K562 (cell line): ENCODE data around the gene ANKRD34A. TPM values are rescaled to one million over a fixed set of nuclear protein-coding genes. Genes with fewer than 3 reads are reported as not detected.
A peak's percentile ranks its signal among the peaks of the same experiment; 100 is the strongest.

ENCODE experiments used
- BHLHE40 ChIP-seq: IDR thresholded peaks from 2 replicates; pipeline ENCODE4 v1.6.1; 2011; ENCODE audit warnings: low read length, improper control_type of control experiment
- CEBPB ChIP-seq: fragments of 450-650 bp; IDR thresholded peaks from 2 replicates; pipeline ENCODE4 v1.6.1; 2016; ENCODE audit warnings: missing genetic modification characterization, missing compliant biosample characterization
- EHMT2 ChIP-seq: fragments of 450-650 bp; IDR thresholded peaks from 2 replicates; pipeline ENCODE4 v1.6.1; 2018; ENCODE audit warnings: antibody characterized with exemption
- ERF ChIP-seq: fragments of 450-650 bp; formaldehyde crosslinking; IDR thresholded peaks from 2 replicates; pipeline ENCODE4 v1.4.0; 2020; ENCODE audit warnings: mild to moderate bottlenecking, mixed read lengths
- ETV6 ChIP-seq, 3 experiments: fragments of 150-350 bp in 1 of 3; sonication (generic) in 1 of 3; formaldehyde crosslinking in 1 of 3; IDR thresholded peaks; 2 replicates each; pipeline versions ENCODE4 v1.6.1 to v1.8.0; 2014 to 2022; ENCODE audit warnings: borderline replicate concordance in 2 of 3, low read depth in 2 of 3, antibody characterized with exemption in 1 of 3, low read length in 1 of 3, mild to moderate bottlenecking in 1 of 3, missing genetic modification reagents in 1 of 3
- FIP1L1 ChIP-seq: fragments of 200-400 bp; formaldehyde crosslinking; IDR thresholded peaks from 2 replicates; pipeline ENCODE4 v1.6.1; 2018; ENCODE audit warnings: mild to moderate bottlenecking, low read depth, low read length; ENCODE audit not compliant: poor library complexity, severe bottlenecking
- GTF2F1 ChIP-seq: IDR thresholded peaks from 2 replicates; pipeline ENCODE4 v1.6.1; 2011; ENCODE audit warnings: low read depth, low read length, improper control_type of control experiment
- HCFC1 ChIP-seq: IDR thresholded peaks from 2 replicates; pipeline ENCODE4 v1.6.1; 2012; ENCODE audit warnings: low read depth, low read length, improper control_type of control experiment
- LEF1 ChIP-seq: fragments of 450-650 bp; IDR thresholded peaks from 2 replicates; pipeline ENCODE4 v1.6.1; 2016; ENCODE audit warnings: mild to moderate bottlenecking
- MTF1 ChIP-seq: fragments of 250-450 bp; sonication (Bioruptor Pico); IDR thresholded peaks from 2 replicates; pipeline ENCODE4 v1.9.0; 2021; ENCODE audit warnings: moderate library complexity, mild to moderate bottlenecking, inconsistent platforms, borderline replicate concordance
- POLR2H ChIP-seq: IDR thresholded peaks from 2 replicates; pipeline ENCODE4 v1.6.1; 2016; ENCODE audit warnings: missing genetic modification characterization, low read depth, mild to moderate bottlenecking, control low read depth, missing compliant biosample characterization, moderate library complexity
- RBM34 ChIP-seq: fragments of 200-400 bp; formaldehyde crosslinking; IDR thresholded peaks from 2 replicates; pipeline ENCODE4 v1.6.1; 2018; ENCODE audit warnings: low read length, borderline replicate concordance; ENCODE audit not compliant: insufficient read depth
- SAFB ChIP-seq: fragments of 200-400 bp; formaldehyde crosslinking; IDR thresholded peaks from 2 replicates; pipeline ENCODE4 v1.6.1; 2017; ENCODE audit warnings: low read depth, low read length, borderline replicate concordance
- SREBF1 ChIP-seq: fragments of 150-350 bp; IDR thresholded peaks from 2 replicates; pipeline ENCODE4 v1.6.1; 2014; ENCODE audit warnings: antibody characterized with exemption, low read depth, low read length, borderline replicate concordance
- ZNF146 ChIP-seq: IDR thresholded peaks from one replicate; pipeline ENCODE4 v1.6.1; 2018; ENCODE audit warnings: missing compliant biosample characterization; ENCODE audit not compliant: unreplicated experiment
- ZNF717 ChIP-seq: fragments of 250-450 bp; sonication (Bioruptor Pico); IDR thresholded peaks from 2 replicates; pipeline ENCODE4 v1.5.0; 2021
- ZSCAN29 ChIP-seq: fragments of 450-650 bp; IDR thresholded peaks from 2 replicates; pipeline ENCODE4 v1.6.1; 2017
- polyA plus RNA-seq, 8 experiments: library from polyadenylated mRNA; depleted of rRNA in 4 of 8; stranded (reverse) in 5 of 8; unstranded in 3 of 8; fragments of >200 nt; fragmentation: Nextera tagmentation in 2 of 8; fragmentation: Illumina TruSeq in 1 of 8; extraction: Ambion mirVana in 2 of 8; extraction: Trizol in 1 of 8; gene quantifications; 2 replicates each; pipeline versions ENCODE4 v1.2.1 to v1.2.3, GENCODE V29; 2011 to 2014; ENCODE audit warnings: inconsistent platforms in 1 of 8, missing spikeins in 1 of 8
- total RNA-seq, 7 experiments: library from RNA; depleted of rRNA in 6 of 7; stranded (reverse); fragments of >200 nt in 6 of 7; fragmentation: Illumina TruSeq in 2 of 7; extraction: Trizol in 2 of 7; gene quantifications; 2 replicates each; pipeline versions ENCODE4 v1.2.1 to v1.2.3, GENCODE V29; 2011 to 2021; ENCODE audit warnings: low replicate concordance in 1 of 7
- TF ChIP-seq, protein P1 (sequence below), 2 experiments: IDR thresholded peaks in 1 of 2; conservative IDR thresholded peaks in 1 of 2; 2 replicates each; pipeline ENCODE4 v1.6.1; 2016; ENCODE audit warnings: low read depth in 2 of 2, mild to moderate bottlenecking in 1 of 2, missing compliant biosample characterization in 1 of 2, missing genetic modification characterization in 1 of 2, moderate library complexity in 1 of 2
- TF ChIP-seq, protein P2 (sequence below): fragments of 450-650 bp; conservative IDR thresholded peaks from 2 replicates; pipeline ENCODE4 v1.6.1; 2016; ENCODE audit warnings: missing genetic modification characterization, low read depth, mild to moderate bottlenecking, control low read depth, missing compliant biosample characterization
- TF ChIP-seq, protein P3 (sequence below): fragments of 450-650 bp; conservative IDR thresholded peaks from 2 replicates; pipeline ENCODE4 v1.6.1; 2016; ENCODE audit warnings: missing genetic modification characterization, low read depth, mild to moderate bottlenecking, missing compliant biosample characterization, moderate library complexity

ANKRD34A gene
- total and polyA plus RNA-seq, 9 of the 15 experiments (the other 6 are each of a cell fraction or from before 2014, with no cell fraction given) = 0.06 to 1.6 (median 0.43) TPM

DNA sequence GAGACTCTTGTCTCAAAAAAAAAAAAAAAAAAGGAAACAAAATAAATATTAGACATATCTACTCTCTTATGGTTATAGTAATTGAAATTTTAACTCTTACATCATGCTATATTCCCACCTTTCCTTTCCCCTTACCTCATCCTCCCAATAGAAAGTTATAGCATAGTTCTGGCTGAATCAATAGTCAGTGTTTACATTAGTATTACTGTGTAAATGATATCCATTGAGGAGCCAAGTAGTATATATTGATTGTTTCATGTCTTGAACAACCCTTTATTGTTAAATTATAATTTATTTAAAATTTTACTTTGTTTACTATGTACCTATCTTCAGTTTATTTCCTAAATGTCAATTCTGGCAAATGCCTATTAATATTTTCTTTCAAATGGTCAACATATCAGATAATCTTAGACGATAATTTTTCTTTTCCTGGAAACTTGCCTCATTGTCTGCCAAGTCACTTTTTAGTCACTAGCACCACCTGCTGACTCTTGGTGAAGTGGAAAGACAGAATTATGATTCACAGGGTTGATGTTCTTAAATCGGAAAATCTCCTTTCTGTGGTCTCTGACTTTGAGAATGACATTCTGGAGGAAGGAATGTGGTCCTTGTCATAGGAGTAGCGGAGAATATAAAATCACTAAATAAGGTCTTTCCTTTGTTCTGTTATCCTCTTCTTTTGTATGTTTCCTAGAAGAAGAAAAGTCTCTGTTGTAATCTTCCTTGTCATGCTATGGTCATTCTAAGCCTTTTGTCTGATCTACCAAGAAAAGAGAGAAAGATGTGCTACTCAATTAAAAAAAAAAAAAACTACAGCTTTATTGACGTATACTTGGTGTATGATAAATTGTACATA is 48.6 kb upstream of the ANKRD34A start (continued):
- TF ChIP-seq, protein P1, sequence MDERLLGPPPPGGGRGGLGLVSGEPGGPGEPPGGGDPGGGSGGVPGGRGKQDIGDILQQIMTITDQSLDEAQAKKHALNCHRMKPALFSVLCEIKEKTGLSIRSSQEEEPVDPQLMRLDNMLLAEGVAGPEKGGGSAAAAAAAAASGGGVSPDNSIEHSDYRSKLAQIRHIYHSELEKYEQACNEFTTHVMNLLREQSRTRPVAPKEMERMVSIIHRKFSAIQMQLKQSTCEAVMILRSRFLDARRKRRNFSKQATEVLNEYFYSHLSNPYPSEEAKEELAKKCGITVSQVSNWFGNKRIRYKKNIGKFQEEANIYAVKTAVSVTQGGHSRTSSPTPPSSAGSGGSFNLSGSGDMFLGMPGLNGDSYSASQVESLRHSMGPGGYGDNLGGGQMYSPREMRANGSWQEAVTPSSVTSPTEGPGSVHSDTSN (CRISPR knock-in tag; IDR thresholded peaks at IDR 0.05; ENCODE audit: low read depth) = no peak
- TF ChIP-seq, protein P1 (tag; conservative IDR thresholded peaks at IDR 0.05; ENCODE audit: low read depth) = no peak
- TF ChIP-seq LEF1 (no peak), GTF2F1 (no peak), MTF1 (CRISPR knock-in tag) (no peak), ERF (no peak), FIP1L1 (no peak), POLR2H (tag) (peak; percentile 41; the same call in 1 of the 2 replicates), CEBPB (0 out of 2 replicates have a peak, but pooled peaks have one; percentile 41), ZNF717 (CRISPR knock-in tag) (no peak), SAFB (no peak), ZNF146 (no peak), SREBF1 (no peak), RBM34 (no peak), ETV6 (IDR thresholded peaks at IDR 0.05; ENCODE audit: borderline replicate concordance in 1 of 2, low read depth in 2 of 2, low read length in 1 of 2) (no peak), ETV6 (CRISPR knock-in tag; IDR thresholded peaks at IDR 0.05; ENCODE audit: borderline replicate concordance) (no peak), HCFC1 (no peak), ZSCAN29 (no peak), BHLHE40 (no peak), EHMT2 (no peak)
- TF ChIP-seq, protein P2, sequence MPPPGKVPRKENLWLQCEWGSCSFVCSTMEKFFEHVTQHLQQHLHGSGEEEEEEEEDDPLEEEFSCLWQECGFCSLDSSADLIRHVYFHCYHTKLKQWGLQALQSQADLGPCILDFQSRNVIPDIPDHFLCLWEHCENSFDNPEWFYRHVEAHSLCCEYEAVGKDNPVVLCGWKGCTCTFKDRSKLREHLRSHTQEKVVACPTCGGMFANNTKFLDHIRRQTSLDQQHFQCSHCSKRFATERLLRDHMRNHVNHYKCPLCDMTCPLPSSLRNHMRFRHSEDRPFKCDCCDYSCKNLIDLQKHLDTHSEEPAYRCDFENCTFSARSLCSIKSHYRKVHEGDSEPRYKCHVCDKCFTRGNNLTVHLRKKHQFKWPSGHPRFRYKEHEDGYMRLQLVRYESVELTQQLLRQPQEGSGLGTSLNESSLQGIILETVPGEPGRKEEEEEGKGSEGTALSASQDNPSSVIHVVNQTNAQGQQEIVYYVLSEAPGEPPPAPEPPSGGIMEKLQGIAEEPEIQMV (tag) = no peak
- TF ChIP-seq, protein P3, sequence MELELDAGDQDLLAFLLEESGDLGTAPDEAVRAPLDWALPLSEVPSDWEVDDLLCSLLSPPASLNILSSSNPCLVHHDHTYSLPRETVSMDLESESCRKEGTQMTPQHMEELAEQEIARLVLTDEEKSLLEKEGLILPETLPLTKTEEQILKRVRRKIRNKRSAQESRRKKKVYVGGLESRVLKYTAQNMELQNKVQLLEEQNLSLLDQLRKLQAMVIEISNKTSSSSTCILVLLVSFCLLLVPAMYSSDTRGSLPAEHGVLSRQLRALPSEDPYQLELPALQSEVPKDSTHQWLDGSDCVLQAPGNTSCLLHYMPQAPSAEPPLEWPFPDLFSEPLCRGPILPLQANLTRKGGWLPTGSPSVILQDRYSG (tag) = no peak
